Stimulated activated CD8-positive, alpha-beta memory T cell treated with anti-CD3 and anti-CD28 coated beads, Interleukin-7, amount 100 ng/mL, for 48 hours (primary cell): ENCODE results near the gene ISL1.

Experiments used
- DNase-seq, 2 donors: peaks; one replicate each; pipeline ENCODE4 v3.0.0-alpha.2; 2020; ENCODE audit warnings: low read depth in 1 of 2; ENCODE audit errors: extremely low read depth in 1 of 2

ISL1 gene

DNA sequence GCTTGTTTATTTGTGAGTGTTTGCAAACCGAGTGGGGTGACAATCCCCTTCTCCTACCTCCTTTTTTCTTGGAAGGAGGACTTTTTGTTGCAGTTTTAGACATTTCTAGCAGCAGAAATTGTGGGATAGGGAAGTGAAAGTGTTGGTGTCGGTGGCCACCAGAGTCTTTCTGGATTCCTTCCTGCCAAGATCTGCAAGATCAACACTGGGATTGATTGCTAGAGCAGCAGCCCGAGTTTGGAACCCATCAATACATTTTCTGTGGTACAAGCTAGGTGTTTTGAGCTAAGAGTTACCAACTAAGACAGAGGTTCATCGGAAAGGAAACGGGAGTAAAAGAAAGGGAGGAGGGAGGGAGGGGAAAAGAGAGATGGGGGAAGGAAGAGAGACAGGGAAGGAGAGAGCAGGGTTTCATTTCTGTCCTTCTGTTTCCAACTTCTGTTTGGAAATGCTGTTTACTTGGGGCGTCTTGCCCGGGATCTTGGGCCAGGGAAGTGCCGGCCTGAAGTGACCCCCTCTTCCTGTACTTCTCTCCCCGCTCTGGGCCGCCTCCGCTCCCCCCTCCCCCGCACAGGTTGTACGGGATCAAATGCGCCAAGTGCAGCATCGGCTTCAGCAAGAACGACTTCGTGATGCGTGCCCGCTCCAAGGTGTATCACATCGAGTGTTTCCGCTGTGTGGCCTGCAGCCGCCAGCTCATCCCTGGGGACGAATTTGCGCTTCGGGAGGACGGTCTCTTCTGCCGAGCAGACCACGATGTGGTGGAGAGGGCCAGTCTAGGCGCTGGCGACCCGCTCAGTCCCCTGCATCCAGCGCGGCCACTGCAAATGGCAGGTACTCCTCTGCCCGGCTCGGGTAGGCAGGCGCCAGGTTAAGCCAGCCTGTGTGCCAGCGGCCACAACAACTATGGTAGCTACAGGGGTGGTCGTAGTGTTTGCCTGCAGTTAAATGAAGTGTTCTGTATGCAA lies 4.0 kb downstream of the ISL1 start:
- no peak for DNase-seq

DNA sequence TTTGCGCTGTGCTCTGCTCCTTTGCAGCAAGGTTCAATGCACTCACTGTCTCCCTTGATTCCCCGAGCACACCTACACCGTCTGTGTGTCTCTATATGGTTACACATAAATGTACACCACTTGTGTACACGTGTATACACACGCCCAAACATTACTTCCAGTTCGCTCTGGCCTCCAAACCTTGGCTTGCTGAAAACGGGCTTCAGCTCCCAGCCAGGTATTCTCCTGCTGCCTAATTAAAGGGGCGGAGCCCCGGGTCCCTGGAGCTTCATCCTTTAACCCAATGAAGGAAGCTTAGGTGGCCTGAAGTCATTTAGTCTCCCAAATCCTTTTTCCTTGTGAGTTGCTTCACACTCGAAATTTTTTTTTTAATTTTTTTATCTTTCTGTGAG lies 4.6 kb downstream of the ISL1 start:
- no peak for DNase-seq

DNA sequence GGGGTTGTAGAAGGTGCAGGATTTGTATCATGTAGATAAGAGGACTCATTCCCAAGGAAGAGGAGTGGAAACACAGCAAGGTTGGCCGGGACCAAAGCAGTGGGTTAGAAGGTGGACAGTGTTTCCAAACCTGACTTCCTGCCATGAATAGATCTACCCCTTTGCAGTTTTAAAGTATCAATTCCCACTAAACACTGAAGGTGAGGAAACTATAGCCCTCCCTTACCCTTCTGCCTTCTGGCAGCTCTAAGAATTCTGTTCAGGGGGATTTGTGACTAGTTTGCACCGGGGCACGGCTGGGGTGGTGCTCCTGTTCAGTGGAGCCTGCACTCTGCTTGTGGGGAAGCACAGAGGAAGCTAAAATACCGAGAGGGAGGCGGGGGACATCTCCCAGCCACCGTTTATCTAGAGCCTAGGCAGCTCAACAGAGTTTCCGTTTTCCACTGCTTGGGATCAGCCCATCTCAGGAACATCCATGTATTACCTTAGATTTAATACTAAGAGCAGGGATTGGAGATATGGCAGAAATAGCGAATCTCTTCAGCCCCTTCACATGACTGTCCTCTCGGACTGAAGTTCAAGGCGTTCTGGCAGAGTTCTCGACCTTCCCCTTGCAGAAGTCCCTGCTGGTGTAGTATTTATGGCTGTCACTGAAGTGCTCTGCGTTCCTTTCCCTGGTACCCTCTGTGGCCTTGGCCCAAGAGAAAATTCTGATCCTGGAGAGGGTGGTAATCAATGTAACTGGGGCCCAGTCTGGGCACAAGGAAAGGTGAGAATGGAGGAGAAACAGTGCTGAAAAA lies 5.4 kb downstream of the ISL1 start:
- no peak for DNase-seq

DNA sequence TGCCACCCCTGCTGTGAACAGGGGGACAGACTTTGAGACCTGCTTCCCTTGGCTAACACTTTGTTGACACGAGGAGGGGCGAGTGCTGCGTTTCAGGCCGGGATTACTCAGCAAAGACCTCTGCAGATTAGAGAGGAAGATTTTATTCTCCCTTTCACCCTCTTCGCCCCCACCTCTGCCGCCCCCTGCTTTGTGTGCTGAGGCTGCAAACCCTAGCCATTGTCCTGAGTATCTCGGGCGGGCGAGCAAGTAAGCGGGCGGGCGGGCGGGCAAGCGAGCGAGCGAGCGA lies 6.0 kb downstream of the ISL1 start:
- no peak for DNase-seq

DNA sequence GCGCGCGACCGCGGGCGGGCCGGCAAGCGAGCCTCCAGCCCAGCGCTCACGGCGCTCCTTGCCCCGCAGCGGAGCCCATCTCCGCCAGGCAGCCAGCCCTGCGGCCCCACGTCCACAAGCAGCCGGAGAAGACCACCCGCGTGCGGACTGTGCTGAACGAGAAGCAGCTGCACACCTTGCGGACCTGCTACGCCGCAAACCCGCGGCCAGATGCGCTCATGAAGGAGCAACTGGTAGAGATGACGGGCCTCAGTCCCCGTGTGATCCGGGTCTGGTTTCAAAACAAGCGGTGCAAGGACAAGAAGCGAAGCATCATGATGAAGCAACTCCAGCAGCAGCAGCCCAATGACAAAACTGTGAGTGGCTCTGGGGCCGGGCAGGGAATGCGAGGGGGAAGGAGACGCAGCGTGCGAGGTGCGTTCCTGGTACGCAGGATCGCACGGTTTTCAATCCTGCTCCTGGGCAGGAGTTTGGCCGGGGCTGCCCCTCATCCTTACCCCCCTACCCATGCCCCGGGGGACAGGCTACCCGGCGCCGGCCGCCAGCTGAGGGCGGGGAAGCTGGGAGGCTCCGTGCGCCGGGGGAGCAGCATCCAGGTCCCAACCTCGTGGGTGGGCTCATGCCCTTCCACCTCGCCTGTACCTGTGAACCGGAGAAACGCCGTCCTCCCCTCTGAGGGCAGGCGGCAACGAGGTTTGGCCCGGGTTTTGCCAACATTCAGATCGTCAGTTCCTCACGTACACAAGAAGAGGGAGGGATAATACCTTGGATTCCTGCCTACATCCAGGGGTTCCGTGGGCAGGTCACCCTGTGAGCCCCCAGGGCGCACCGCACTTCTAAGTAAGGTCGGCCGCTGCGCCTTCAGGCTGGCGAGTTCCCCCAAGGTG lies 6.6 kb downstream of the ISL1 start:
- DNase-seq = no peak

DNA sequence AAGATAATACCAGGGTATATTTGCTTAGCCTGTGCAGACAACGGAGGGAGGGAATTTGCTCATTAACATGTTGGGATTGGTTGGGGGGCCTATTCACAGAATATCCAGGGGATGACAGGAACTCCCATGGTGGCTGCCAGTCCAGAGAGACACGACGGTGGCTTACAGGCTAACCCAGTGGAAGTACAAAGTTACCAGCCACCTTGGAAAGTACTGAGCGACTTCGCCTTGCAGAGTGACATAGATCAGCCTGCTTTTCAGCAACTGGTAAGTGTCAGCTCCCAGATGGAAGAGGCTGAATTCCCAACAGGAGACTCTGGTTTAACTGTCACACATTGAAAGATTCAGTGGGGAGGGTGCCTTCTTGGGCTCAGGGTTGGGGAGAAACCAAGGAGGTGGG lies 7.9 kb downstream of the ISL1 start:
- no peak for DNase-seq

DNA sequence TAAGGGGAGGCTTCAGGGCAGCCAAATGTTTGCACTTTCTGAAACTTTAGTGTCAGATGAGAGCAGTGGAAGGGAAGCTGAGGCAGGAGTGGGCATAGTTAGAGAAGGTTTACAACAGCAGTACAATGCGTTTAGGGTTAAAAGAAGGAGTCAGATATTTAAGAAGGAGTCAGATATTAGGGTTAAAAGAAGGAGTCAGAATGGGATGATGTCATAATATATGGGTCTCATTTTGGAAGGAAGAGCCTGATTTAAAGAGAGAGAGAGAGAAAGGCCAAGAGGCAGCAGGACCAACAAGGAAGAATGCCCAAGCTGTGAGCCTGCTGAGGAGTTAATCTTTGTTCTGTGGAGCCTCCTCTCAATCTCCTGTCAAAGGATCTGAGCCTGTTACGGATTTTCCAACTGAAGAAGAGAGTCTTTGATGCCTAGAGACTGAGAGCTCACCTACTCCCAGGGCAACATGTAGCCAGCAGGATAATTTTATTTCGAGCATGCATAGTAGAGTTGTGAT lies 9.5 kb downstream of the ISL1 start:
- no peak for DNase-seq

DNA sequence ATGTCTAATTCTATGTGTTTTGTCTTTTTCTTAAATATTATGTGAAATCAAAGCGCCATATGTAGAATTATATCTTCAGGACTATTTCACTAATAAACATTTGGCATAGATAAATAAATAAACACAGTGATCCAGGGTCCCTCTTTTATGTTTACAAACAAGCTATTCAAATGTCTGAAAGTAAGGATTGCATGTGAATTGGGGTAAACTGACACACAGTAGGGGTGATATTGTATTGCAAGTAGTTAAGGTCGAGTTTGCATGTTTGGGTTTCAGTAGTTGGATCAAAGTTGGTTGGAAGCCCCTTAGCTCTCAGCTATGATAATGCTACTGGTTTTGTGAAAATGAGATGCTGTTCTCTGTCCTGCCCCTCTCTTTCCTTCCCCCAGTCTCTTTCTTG lies 11.4 kb downstream of the ISL1 start:
- DNase-seq = no peak

DNA sequence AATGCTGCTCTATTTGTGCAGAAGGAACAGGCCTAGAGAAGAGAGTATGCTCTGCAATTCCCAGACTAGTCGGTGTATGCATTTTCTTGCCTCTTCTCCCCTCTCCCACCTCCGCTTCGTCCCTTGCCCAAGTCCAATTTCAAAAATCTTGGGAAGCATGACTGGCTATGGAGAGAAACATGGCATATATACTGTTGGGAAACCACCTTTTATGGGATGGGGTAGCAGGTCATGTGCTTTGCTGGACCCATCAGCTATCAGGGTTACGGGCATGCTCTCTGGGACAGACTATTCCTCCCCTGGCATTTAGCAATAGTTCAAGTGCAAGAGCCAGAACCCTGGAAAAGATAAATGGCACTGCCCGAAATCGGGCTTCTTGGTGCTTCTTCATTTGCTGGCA lies 12.0 kb downstream of the ISL1 start:
- no peak for DNase-seq

DNA sequence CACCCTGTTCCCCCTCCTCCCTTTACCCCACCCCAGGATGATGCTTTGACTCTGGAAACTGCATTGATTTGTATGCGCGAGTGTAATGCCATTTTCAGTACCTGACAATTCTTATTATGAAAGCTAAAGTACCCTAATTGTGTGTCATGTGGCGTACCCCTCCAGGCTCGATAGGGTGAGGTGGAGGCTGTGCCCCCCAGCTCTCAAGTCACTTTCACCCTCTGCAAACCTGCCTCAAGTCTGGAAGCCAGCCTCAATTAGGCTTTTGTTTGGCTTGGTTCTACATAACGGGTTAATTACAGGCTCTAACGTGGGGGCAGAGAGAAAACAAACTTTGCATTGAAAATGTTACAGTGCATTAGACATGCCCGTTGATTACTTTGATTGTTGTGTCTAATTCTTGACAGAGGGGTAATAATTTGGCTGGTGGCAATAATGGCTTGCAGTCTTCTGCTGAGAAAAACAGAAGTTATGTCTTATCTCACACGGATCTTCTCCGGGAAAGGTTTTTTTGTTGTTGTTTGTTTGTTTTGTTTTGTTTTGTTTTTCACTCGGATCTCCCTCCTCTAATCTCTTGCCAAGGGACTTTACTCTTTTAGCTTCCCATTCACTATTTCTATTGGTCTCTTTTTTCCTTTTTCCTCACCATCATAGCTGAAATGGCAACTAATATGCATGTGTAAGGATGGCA lies 12.6 kb downstream of the ISL1 start:
- DNase-seq = no peak

DNA sequence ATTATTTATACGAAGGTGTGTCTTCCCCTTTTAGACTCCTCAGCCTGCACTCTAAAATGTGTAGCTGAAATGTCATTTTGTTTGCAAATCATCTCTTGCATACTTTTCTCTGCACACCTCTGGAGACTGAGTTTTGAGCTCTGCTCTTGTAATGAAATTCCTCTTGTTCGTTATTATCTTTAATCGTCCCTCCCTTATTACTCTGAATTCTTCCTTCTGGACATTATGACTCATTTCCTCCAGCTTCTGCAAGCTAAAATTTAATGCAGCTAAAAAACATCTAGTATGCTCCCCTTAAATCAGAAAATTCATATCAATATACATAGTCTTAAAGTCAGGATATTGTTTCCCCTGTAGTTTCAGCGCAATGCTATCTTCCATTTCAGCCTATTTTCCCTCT lies 13.5 kb downstream of the ISL1 start:
- no peak for DNase-seq

DNA sequence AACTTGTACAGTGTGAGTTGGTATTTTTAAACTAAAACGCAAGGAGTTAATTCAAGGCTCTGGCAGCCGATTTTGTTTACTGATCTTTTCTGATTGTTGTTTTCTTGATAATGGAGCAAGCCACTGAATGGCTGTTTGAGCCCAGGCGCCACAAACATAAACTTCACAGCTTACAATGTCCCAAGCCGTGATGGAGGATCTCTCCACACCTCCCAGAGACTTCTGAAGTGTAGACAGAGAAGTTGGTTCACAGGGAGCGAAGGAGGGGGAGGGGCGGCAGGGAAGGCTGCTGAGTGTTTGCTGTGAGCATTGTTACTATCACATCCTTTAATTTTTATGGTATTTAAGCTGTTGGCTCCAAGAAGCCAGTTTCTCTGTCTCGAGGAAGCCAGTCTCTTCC lies 14.7 kb downstream of the ISL1 start:
- no peak for DNase-seq

DNA sequence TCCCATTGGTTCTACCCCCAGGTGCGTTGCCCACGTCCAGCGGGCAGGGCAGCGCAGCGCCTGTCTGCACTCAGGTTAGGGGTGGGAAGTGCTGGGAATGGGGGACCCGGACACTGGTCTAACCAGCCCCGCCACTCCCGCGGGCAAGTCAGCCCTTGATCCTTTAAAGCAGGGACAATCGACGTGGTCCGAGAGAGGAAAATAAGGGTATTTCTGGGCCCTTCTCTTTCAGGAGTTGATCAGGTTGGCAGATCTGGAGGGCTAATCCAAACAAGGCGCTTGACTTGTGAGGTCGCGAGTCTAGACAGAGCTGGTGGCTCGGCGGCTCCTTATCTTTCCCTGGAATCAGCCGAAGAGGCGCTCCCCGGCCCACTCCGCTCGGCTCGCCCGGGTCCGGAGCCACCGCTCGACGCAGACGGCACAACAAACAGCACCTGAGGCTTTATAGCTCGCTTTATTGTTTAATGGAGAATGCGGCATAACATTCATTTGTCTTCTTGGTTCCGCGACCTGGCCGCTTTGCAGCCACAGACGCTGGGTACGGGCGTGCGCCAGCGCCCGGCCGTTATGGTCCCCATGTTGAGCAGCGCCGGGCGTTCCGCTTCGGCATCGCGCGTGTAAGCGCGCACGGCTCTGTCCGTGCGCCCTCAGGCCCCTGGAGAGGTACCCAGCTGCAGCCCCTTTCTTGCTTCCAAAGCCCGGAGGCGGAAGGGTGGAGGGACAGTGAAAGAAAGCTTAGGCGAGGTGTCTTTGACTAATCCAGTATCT lies 15.8 kb downstream of the ISL1 start:
- no peak for DNase-seq

DNA sequence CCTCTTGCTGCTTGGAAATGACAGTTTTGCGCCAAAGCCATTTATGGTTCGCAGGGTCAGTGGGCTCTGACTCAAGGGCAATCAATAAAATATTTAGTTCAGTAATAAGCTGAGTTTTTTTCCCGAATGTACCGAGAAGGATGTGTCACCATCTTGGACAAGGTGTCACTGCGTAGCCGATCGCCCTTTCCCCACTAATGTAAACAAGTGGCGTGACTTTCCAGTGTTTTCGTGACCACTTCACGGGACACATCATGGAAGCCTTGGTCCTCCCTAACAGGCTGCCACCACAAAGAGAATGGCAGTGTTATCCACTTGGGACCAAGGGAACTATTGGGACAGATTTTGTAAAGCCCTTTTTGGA lies 16.4 kb downstream of the ISL1 start:
- no peak for DNase-seq

DNA sequence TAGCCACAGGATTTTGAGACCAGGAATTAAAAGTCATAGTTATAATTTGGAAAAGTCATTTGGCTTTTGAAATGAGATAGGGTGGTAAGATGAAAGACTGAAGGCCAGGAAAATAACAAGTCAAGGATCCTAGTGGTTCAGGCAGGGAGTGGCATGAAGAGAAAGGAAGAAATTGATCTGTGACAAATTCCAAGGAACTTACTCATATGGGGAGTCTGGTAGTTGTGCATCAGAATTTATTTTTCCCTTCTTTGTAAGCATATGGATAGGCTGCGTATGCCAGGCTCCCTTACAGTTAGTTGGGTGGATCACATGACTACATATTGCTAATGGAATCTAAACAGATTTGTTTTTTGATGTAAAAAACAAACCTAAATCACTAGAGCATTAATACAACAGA lies 21.0 kb downstream of the ISL1 start:
- no peak for DNase-seq

DNA sequence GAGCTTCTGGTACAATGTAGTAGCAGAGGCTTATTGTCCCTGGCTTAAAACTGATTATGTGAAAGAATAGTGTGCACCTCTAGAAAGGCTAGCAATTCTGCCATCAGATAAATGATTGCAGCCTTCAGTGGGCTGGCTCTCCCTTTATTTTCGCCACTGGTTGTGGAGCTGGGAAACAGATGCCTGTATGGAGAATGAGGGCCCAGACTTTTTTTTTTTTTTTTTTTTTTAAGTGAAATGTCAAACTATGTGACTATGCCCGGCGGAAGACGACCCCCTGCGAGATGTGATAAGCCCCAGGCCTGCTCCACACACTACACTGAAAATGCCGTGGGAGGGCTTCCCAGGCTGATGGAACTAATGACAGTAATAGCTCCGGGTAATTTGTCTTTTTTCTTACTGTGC lies 28.7 kb downstream of the ISL1 start:
- DNase-seq = no peak

DNA sequence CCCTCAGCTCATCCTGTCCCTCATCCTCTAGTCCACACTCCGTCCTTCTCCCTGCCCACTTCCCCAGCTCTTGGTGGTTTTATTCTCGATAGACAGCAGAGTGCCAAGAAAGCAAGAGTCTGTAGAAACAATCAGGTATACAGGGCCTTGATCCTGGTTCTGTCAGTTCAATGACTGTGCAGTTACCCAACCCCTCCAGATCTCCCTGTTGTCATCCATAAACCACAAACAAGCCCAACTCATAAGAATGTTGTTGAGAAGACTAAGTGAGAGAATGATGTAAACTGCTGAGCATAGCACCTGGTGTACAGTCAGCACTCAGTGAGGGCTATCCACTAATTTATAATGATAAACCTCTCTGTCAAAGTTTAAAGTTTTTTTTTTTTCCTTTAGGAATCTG lies 31.3 kb downstream of the ISL1 start:
- DNase-seq = no peak

DNA sequence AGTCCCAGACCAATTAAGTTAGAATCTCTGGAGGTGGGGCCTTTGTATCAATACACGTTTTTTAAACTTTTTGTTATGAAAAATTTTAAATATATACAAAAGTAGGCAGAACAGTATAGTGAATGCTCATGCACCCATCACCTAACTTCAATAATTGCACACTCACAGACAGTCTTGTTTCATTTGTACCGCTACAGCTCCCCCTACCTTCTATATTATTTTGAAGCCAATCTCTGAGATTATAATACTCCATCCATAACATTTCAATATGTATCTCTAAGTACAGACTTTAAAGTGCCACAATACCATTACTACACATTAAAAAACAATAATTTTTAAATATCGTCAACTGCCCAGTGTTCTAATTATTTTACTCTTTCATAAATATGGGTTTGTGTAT lies 32.9 kb downstream of the ISL1 start:
- no peak for DNase-seq

DNA sequence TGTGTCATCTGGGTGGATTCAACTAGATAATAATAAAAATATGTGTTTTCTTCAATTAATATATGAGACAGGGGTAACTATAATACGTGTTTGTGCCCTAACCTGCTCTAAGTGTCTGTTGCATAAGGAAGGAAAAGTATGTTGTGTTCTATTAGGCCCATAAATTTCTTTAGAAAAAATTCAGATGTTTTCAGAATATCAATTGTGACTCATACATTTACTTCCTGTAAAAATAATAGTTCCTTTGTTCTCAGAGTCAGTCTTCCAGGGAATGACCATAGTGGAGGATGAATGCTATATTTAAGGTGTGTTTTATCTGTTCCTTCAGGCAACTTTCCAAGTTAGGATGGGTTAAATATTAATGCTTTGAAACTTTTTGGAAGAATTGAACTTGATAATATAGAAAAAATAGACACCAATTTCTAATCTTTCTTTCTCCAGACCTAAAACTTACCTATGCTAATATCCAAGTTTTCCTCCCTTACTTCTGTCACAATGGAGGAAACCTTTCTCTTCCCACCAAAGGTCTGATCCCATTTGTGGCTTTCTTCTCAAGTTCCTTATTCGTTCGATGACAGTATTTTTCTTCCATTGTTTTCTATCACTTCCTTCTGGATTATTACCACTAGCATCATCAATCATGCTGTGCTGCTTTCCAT lies 49.9 kb downstream of the ISL1 start:
- DNase-seq = no peak
